SIG-M5 treated with dmso at 0.1 percent for 504 hours (cell line): ENCODE measurements around the gene RNASET2.
A peak's percentile ranks its signal among the peaks of the same experiment; 100 is the strongest.
"Not testable (repeated sequence)": the region's sequence is repeated elsewhere in the genome, so short reads cannot be mapped to it uniquely, and the experiment has no call there.

ENCODE experiments used
- DNase-seq: peaks from one replicate; lab custom pipeline; 2025; ENCODE audit not compliant: unreplicated experiment; lab: John Stamatoyannopoulos, UW

The RNASET2 gene

GRCh38 chr6:166948724-166949123 lies 7.6 kb downstream of the RNASET2 start:
- DNase-seq, result not testable (repeated sequence)

GRCh38 chr6:166947251-166947650 lies 9.1 kb downstream of the RNASET2 start:
- no peak for DNase-seq

- no peak for DNase-seq
These were observed 10.2 kb downstream of the RNASET2 start for GRCh38 chr6:166946125-166946524.

- no peak for DNase-seq
These were observed 11.6 kb downstream of the RNASET2 start for GRCh38 chr6:166944666-166945256.

- peak; percentile 4 for DNase-seq
These were observed 13.8 kb downstream of the RNASET2 start for GRCh38 chr6:166942393-166943168.

- DNase-seq, result no peak
These were observed 15.7 kb downstream of the RNASET2 start for GRCh38 chr6:166940643-166941068.

- DNase-seq, result no peak
These were observed 16.5 kb downstream of the RNASET2 start for GRCh38 chr6:166939894-166940293.

- DNase-seq, result no peak
These were observed 17.0 kb downstream of the RNASET2 start for GRCh38 chr6:166939345-166939744.

GRCh38 chr6:166938704-166939103 lies 17.6 kb downstream of the RNASET2 start:
- DNase-seq, result no peak

- DNase-seq, result no peak
These were observed 18.2 kb downstream of the RNASET2 start for GRCh38 chr6:166938150-166938549.

GRCh38 chr6:166937746-166938145 lies 18.6 kb downstream of the RNASET2 start:
- DNase-seq, result no peak

- DNase-seq, result no peak
These were observed 20.1 kb downstream of the RNASET2 start for GRCh38 chr6:166936079-166936787.

- DNase-seq, result no peak
These were observed 21.0 kb downstream of the RNASET2 start for GRCh38 chr6:166935353-166935752.

- DNase-seq, result no peak
These were observed 22.2 kb downstream of the RNASET2 start for GRCh38 chr6:166934174-166934573.

- no peak for DNase-seq
These were observed 23.0 kb downstream of the RNASET2 start for GRCh38 chr6:166933396-166933795.

- DNase-seq, result no peak
These were observed 23.7 kb downstream of the RNASET2 start for GRCh38 chr6:166932616-166933015.

GRCh38 chr6:166932116-166932515 lies 24.2 kb downstream of the RNASET2 start:
- no peak for DNase-seq

GRCh38 chr6:166931426-166931970 lies 24.9 kb downstream of the RNASET2 start:
- no peak for DNase-seq

GRCh38 chr6:166930354-166930891 lies 25.9 kb downstream of the RNASET2 start:
- no peak for DNase-seq

GRCh38 chr6:166929542-166930189 lies 26.7 kb downstream of the RNASET2 start:
- DNase-seq, result no peak
